Esophagus squamous epithelium (tissue), 5 donors: ENCODE data around the gene SERGEF. TPM values are rescaled to one million over a fixed set of nuclear protein-coding genes. Genes with fewer than 3 reads are reported as not detected.

Source experiments
- DNase-seq: peaks from one replicate; lab custom pipeline; 2025; lab: John Stamatoyannopoulos, UW
- H3K27ac ChIP-seq, 4 donors: fragments of 200-600 bp; sonication (generic); one replicate each; pipeline ENCODE4 v1.5.1; 2016 to 2019; ENCODE audit warnings: mild to moderate bottlenecking in 1 of 4
- H3K27me3 ChIP-seq, 4 donors: fragments of 200-600 bp; sonication (generic); 1 replicate in 3 of 4; 2 replicates in 1 of 4; pipeline versions ENCODE4 v1.5.1 to v1.6.0; 2017 to 2021; ENCODE audit warnings: antibody characterized with exemption in 1 of 4
- H3K36me3 ChIP-seq, 3 donors: fragments of 200-600 bp; sonication (generic); one replicate each; pipeline ENCODE4 v1.5.1; 2016 to 2019
- H3K4me1 ChIP-seq, 3 donors: fragments of 200-600 bp; sonication (generic); one replicate each; pipeline ENCODE4 v1.5.1; 2017 to 2019
- H3K4me3 ChIP-seq, 4 donors: fragments of 200-600 bp; sonication (generic); 1 replicate in 3 of 4; 2 replicates in 1 of 4; pipeline ENCODE4 v1.5.1; 2016 to 2019; ENCODE audit warnings: mild to moderate bottlenecking in 2 of 4, moderate library complexity in 1 of 4
- H3K9me3 ChIP-seq, 3 donors: fragments of 200-600 bp; sonication (generic); one replicate each; pipeline ENCODE4 v1.5.1; 2016 to 2019
- CTCF ChIP-seq, 6 experiments: fragments of 450-650 bp in 4 of 6; fragments of 200-600 bp in 2 of 6; sonication (generic) in 2 of 6; IDR thresholded peaks; one replicate each; pipeline ENCODE4 v1.5.1; 2016 to 2019; ENCODE audit warnings: antibody characterized with exemption in 6 of 6, mild to moderate bottlenecking in 4 of 6, moderate library complexity in 4 of 6
- POLR2A ChIP-seq, 4 donors: fragments of 450-650 bp; IDR thresholded peaks; one replicate each; pipeline ENCODE4 v1.6.1; 2017; ENCODE audit warnings: antibody characterized with exemption in 4 of 4, mild to moderate bottlenecking in 4 of 4, moderate library complexity in 3 of 4
- WGBS, 2 donors: methylation state at CpG; one replicate each; pipeline ENCODE4 v1.1.5; 2018; 5-methylcytosine and 5-hydroxymethylcytosine counted together
- intact Hi-C: fragments of 100-400 bp; cut with DNase I; formaldehyde crosslinking; loops from one replicate; pipeline ENCODE4 v1.15.0; 2022
- total RNA-seq, 4 donors: library from RNA; depleted of rRNA; stranded (reverse); fragments of >200 nt; gene quantifications; one replicate each; pipeline ENCODE4 v1.1.0, GENCODE V29; 2016
- donor health status: DM: yes; HTN: yes; CAD: no.

SERGEF gene
- total RNA-seq, 4 donors from 2014 or later = 4.2 to 35.7 (median 13.4) TPM

GRCh38 chr11:17782145-17782544, 230.7 kb downstream of the SERGEF start:
- Histone ChIP-seq H3K4me1 (peaks cover 0 to 11% (median 0%) of the 10 kb centered on the region in 3 donors), H3K27ac (no peak overlapping the region), H3K9me3 (no peaks in the 10 kb centered on the region), H3K36me3 (no peaks in the 10 kb centered on the region), H3K27me3 (no peaks in the 10 kb centered on the region), H3K4me3 (no peak overlapping the region)
- DNase-seq = no peak
- 85 to 87% methylated on average over 12 of the region's 12 CpGs for WGBS, 2 donors
- intact Hi-C loops = no loop called here
- TF ChIP-seq CTCF (IDR thresholded peaks at IDR 0.05) = no peak
- TF ChIP-seq POLR2A (IDR thresholded peaks at IDR 0.05) = no peak

- H3K9me3 ChIP-seq = no peaks in the 10 kb centered on the region
- H3K36me3 ChIP-seq = no peaks in the 10 kb centered on the region
- H3K27ac ChIP-seq = no peak overlapping the region
- no peak for TF ChIP-seq CTCF (IDR thresholded peaks at IDR 0.05)
- no peak for DNase-seq
- peaks cover 0 to 11% (median 0%) of the 10 kb centered on the region in 3 donors for H3K4me1 ChIP-seq
- H3K4me3 ChIP-seq = no peak overlapping the region
- no peaks in the 10 kb centered on the region for H3K27me3 ChIP-seq
- 32 to 63% methylated on average over 12 of the region's 12 CpGs for WGBS, 2 donors
- intact Hi-C loops = no loop called here
Measured at GRCh38 chr11:17781626-17782025, 231.2 kb downstream of the SERGEF start.

GRCh38 chr11:17781221-17781620, 231.6 kb downstream of the SERGEF start:
- no peaks in the 10 kb centered on the region for H3K27me3 ChIP-seq
- no peak for DNase-seq
- WGBS, 2 donors = 39 to 69% methylated on average over 11 of the region's 12 CpGs

GRCh38 chr11:17780668-17781067, 232.2 kb downstream of the SERGEF start:
- no peak for DNase-seq
- no peak for TF ChIP-seq POLR2A (IDR thresholded peaks at IDR 0.05)
- TF ChIP-seq CTCF (IDR thresholded peaks at IDR 0.05) = no peak
- Histone ChIP-seq H3K4me3 (no peak overlapping the region), H3K9me3 (no peaks in the 10 kb centered on the region), H3K4me1 (peaks cover 0 to 11% (median 0%) of the 10 kb centered on the region in 3 donors), H3K27me3 (no peaks in the 10 kb centered on the region), H3K36me3 (no peaks in the 10 kb centered on the region), H3K27ac (no peak overlapping the region)
- intact Hi-C loops = no loop called here
- WGBS, 2 donors = 87 to 92% methylated on average over 10 to 12 of the region's 15 CpGs

More at GRCh38 chr11:17781221-17781620, 231.6 kb downstream of the SERGEF start:
- no peaks in the 10 kb centered on the region for H3K36me3 ChIP-seq
- intact Hi-C loops = no loop called here
- H3K4me3 ChIP-seq = no peak overlapping the region
- H3K4me1 ChIP-seq = peaks cover 0 to 11% (median 0%) of the 10 kb centered on the region in 3 donors
- TF ChIP-seq CTCF (IDR thresholded peaks at IDR 0.05) (no peak), POLR2A (IDR thresholded peaks at IDR 0.05) (no peak)
- no peaks in the 10 kb centered on the region for H3K9me3 ChIP-seq
- no peak overlapping the region for H3K27ac ChIP-seq

- no peak overlapping the region for H3K4me3 ChIP-seq
- H3K27ac ChIP-seq = no peak overlapping the region
- TF ChIP-seq POLR2A (IDR thresholded peaks at IDR 0.05) (no peak), CTCF (IDR thresholded peaks at IDR 0.05) (no peak)
- WGBS, 2 donors = 69 to 80% methylated on average over 5 to 6 of the region's 14 CpGs
- H3K9me3 ChIP-seq = no peaks in the 10 kb centered on the region
- intact Hi-C loops = no loop called here
- peaks cover 0 to 11% (median 0%) of the 10 kb centered on the region in 3 donors for H3K4me1 ChIP-seq
- no peaks in the 10 kb centered on the region for H3K27me3 ChIP-seq
- no peaks in the 10 kb centered on the region for H3K36me3 ChIP-seq
- DNase-seq = no peak
Measured at GRCh38 chr11:17779861-17780594, 232.8 kb downstream of the SERGEF start.
